Loucy (cell line): ENCODE measurements around the gene TMEM269.

Experiments used
- H2AFZ ChIP-seq: fragments of 200-600 bp; sonication (generic); 2 replicates; pipeline ENCODE4 v1.6.0; 2016; ENCODE audit warnings: antibody characterized with exemption, mild to moderate bottlenecking, low read length, moderate library complexity
- H3F3A ChIP-seq: fragments of 200-600 bp; 2 replicates; pipeline ENCODE4 v1.6.0; 2016; ENCODE audit warnings: antibody characterized with exemption, low read depth, mild to moderate bottlenecking
- H3K27me3 ChIP-seq: fragments of 200-600 bp; sonication (generic); 2 replicates; pipeline ENCODE4 v1.6.1; 2014; ENCODE audit warnings: low read length, mild to moderate bottlenecking; ENCODE audit not compliant: insufficient read depth, poor library complexity, severe bottlenecking
- H3K36me3 ChIP-seq: fragments of 200-600 bp; sonication (generic); 2 replicates; pipeline ENCODE4 v1.6.1; 2016; ENCODE audit warnings: low read length; ENCODE audit not compliant: insufficient read depth
- H3K4me1 ChIP-seq: fragments of 200-600 bp; sonication (generic); 2 replicates; pipeline ENCODE4 v1.5.1; 2014; ENCODE audit warnings: low read length, mild to moderate bottlenecking; ENCODE audit not compliant: insufficient read depth, poor library complexity, severe bottlenecking
- H3K4me2 ChIP-seq: fragments of 200-600 bp; sonication (generic); 2 replicates; pipeline ENCODE4 v1.6.0; 2014; ENCODE audit warnings: antibody characterized with exemption, low read length, low read depth, mild to moderate bottlenecking; ENCODE audit not compliant: poor library complexity, severe bottlenecking
- H3K4me3 ChIP-seq: fragments of 200-600 bp; sonication (generic); 2 replicates; pipeline ENCODE4 v1.5.1; 2014; ENCODE audit warnings: low read length, mild to moderate bottlenecking, mixed read lengths; ENCODE audit not compliant: poor library complexity, severe bottlenecking
- H3K79me2 ChIP-seq: fragments of 200-600 bp; sonication (generic); 2 replicates; pipeline ENCODE4 v1.6.1; 2014; ENCODE audit warnings: low read length; ENCODE audit not compliant: insufficient read depth
- H3K9ac ChIP-seq: fragments of 200-600 bp; sonication (generic); 2 replicates; pipeline ENCODE4 v1.6.0; 2014; ENCODE audit warnings: mild to moderate bottlenecking, low read depth, low read length, moderate library complexity; ENCODE audit not compliant: poor library complexity, severe bottlenecking
- H3K9me2 ChIP-seq: fragments of 200-600 bp; sonication (generic); replicated peaks from 2 replicates; pipeline ENCODE4 v1.6.1; 2016; ENCODE audit warnings: low read depth, low read length, mixed read lengths
- H3K9me3 ChIP-seq: fragments of 200-600 bp; sonication (generic); 2 replicates; pipeline ENCODE4 v1.6.1; 2014; ENCODE audit warnings: mild to moderate bottlenecking, antibody characterized with exemption, low read length, low read depth; ENCODE audit not compliant: insufficient read depth
- H4K20me1 ChIP-seq: fragments of 200-600 bp; sonication (generic); 2 replicates; pipeline ENCODE4 v1.6.0; 2014; ENCODE audit warnings: antibody characterized with exemption, low read length, mild to moderate bottlenecking; ENCODE audit not compliant: insufficient read depth, poor library complexity, severe bottlenecking
- EZH2phosphoT487 ChIP-seq: fragments of 200-600 bp; IDR thresholded peaks from 2 replicates; pipeline ENCODE4 v1.6.1; 2018; ENCODE audit warnings: antibody characterized with exemption, mild to moderate bottlenecking, moderate library complexity, borderline replicate concordance
- TF ChIP-seq, protein P1 (sequence below): fragments of 200-600 bp; sonication (generic); conservative IDR thresholded peaks from 2 replicates; pipeline ENCODE4 v1.5.1; 2014; ENCODE audit warnings: mild to moderate bottlenecking, antibody characterized with exemption, low read length

Gene TMEM269

DNA sequence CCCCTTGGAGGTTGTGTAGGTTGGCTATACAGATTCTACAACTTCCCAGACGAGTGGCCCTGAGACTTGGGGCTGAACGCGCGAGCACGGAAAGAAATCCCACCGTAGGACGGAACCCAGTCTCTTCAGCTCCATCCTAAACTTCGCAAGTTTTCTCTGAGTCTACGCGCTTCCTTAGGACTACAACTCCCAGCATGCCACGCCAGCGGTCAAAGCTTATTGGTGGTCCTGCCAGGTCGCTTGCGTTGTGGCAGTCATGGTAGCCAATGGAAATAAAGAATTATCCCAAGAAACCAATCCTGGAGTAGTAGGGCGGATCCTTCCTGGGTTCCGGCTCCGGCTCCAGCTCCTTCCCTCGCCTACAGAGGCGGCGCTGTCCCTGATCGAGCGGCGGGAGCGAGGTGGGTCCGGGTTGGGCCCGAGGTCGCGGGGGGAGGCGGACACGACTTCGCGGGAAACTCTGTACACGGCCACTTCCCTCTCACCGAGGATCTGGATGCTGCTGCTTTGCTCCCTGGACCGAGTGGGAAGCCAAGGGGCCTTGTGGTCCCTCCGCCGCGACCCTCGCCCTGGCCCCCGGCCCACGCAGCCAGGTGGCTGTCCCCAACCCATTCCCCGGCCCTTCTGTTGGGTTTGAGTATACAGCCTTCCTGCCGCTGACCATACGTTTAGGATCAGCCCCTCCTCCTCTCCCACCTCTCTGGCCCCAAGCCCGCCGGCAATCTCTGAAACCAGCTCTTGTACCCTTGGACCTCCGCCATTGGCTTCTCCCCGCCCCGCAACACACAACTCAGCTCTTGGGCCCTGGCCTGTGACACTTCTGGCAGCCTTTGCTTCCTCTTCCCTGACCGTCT, 61.7 kb downstream of the TMEM269 start, which contains the start of gene ZNF691:
ZNF691 (plus strand) TSS at position 357 of the 854 bp plus-strand sequence. CDS start 3,046 bp downstream, outside the sequence.
- Histone ChIP-seq H3K4me2 (peak within 1 kb of the TSS; percentile 89), H3F3A (no peaks in the 10 kb centered on the region), H3K4me3 (peak within 1 kb of the TSS; percentile 89), H3K9me2 (no peaks in the 10 kb centered on the region), H3K4me1 (peaks cover 27% of the 10 kb centered on the region), H4K20me1 (peaks cover 18% of the 10 kb centered on the region), H2AFZ (peak within 1 kb of the TSS; percentile 99), H3K79me2 (peaks cover 28% of the 10 kb centered on the region), H3K36me3 (no peaks in the 10 kb centered on the region; the same call in 1 of the 2 replicates), H3K9ac (peak within 1 kb of the TSS; percentile 88), H3K9me3 (no peaks in the 10 kb centered on the region), H3K27me3 (no peaks in the 10 kb centered on the region)
- TF ChIP-seq EZH2phosphoT487 = no peak
- TF ChIP-seq, protein P1, sequence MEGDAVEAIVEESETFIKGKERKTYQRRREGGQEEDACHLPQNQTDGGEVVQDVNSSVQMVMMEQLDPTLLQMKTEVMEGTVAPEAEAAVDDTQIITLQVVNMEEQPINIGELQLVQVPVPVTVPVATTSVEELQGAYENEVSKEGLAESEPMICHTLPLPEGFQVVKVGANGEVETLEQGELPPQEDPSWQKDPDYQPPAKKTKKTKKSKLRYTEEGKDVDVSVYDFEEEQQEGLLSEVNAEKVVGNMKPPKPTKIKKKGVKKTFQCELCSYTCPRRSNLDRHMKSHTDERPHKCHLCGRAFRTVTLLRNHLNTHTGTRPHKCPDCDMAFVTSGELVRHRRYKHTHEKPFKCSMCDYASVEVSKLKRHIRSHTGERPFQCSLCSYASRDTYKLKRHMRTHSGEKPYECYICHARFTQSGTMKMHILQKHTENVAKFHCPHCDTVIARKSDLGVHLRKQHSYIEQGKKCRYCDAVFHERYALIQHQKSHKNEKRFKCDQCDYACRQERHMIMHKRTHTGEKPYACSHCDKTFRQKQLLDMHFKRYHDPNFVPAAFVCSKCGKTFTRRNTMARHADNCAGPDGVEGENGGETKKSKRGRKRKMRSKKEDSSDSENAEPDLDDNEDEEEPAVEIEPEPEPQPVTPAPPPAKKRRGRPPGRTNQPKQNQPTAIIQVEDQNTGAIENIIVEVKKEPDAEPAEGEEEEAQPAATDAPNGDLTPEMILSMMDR = peak; percentile 43

- Histone ChIP-seq H3K9me2 (no peaks in the 10 kb centered on the region), H4K20me1 (peaks cover 18% of the 10 kb centered on the region), H3K36me3 (no peaks in the 10 kb centered on the region; the same call in 1 of the 2 replicates), H3F3A (no peaks in the 10 kb centered on the region), H3K9ac (peak overlapping the region; percentile 88), H3K79me2 (peaks cover 28% of the 10 kb centered on the region), H3K9me3 (no peaks in the 10 kb centered on the region), H2AFZ (peak overlapping the region; percentile 85), H3K27me3 (no peaks in the 10 kb centered on the region), H3K4me2 (peak overlapping the region; percentile 85), H3K4me3 (peak overlapping the region; percentile 89), H3K4me1 (peaks cover 27% of the 10 kb centered on the region)
- TF ChIP-seq EZH2phosphoT487 = no peak
- TF ChIP-seq, protein P1 = no peak
Observed at GRCh38 chr1:42847111-42847595, 62.4 kb downstream of the TMEM269 start.

- Histone ChIP-seq H3K9ac (peak overlapping the region; percentile 88), H3F3A (no peaks in the 10 kb centered on the region), H3K79me2 (peaks cover 28% of the 10 kb centered on the region), H3K4me2 (peak overlapping the region; percentile 85), H3K9me3 (no peaks in the 10 kb centered on the region), H3K4me3 (peak overlapping the region; percentile 89), H2AFZ (no peak overlapping the region), H4K20me1 (peaks cover 18% of the 10 kb centered on the region), H3K9me2 (no peaks in the 10 kb centered on the region), H3K36me3 (no peaks in the 10 kb centered on the region; the same call in 1 of the 2 replicates), H3K4me1 (peaks cover 27% of the 10 kb centered on the region), H3K27me3 (no peaks in the 10 kb centered on the region)
- TF ChIP-seq, protein P1 = no peak
- TF ChIP-seq EZH2phosphoT487 = no peak
Observed at GRCh38 chr1:42847721-42848460, 63.1 kb downstream of the TMEM269 start.
